Mononuclear cell (primary cell): ENCODE results near the gene FBN2. TPM values are rescaled to one million over a fixed set of nuclear protein-coding genes. Genes with fewer than 3 reads are reported as not detected.

Experiments used
- H3K27me3 ChIP-seq: 2 replicates; pipeline ENCODE4 v1.6.0; 2011; ENCODE audit warnings: low read length, control low read depth; ENCODE audit not compliant: insufficient read depth
- H3K4me1 ChIP-seq: 2 replicates; pipeline ENCODE4 v1.5.1; 2011; ENCODE audit warnings: mild to moderate bottlenecking, low read length, control low read depth; ENCODE audit not compliant: insufficient read depth
- H3K4me3 ChIP-seq: 2 replicates; pipeline ENCODE4 v1.5.1; 2011; ENCODE audit warnings: mild to moderate bottlenecking, low read length, moderate library complexity
- H3K9me3 ChIP-seq: 2 replicates; pipeline ENCODE4 v1.5.1; 2011; ENCODE audit warnings: low read depth, mild to moderate bottlenecking, control low read depth, low read length
- total RNA-seq: library from RNA; depleted of rRNA; stranded (reverse); fragments of >200 nt; gene quantifications from one replicate; pipeline ENCODE4 v1.2.3, GENCODE V29; 2012

FBN2 gene
- total RNA-seq, 1 donor, result 5.1 TPM

- Histone ChIP-seq H3K4me3 (no peak overlapping the region), H3K4me1 (no peaks in the 10 kb centered on the region), H3K27me3 (no peaks in the 10 kb centered on the region), H3K9me3 (no peaks in the 10 kb centered on the region)
Observed at GRCh38 chr5:128353441-128354107, 184.5 kb downstream of the FBN2 start.

GRCh38 chr5:128350705-128351104 is 187.3 kb downstream of the FBN2 start:
- Histone ChIP-seq H3K4me3 (no peak overlapping the region), H3K4me1 (no peaks in the 10 kb centered on the region), H3K9me3 (no peaks in the 10 kb centered on the region), H3K27me3 (no peaks in the 10 kb centered on the region)

- Histone ChIP-seq H3K4me1 (no peaks in the 10 kb centered on the region), H3K4me3 (no peak overlapping the region), H3K9me3 (no peaks in the 10 kb centered on the region), H3K27me3 (no peaks in the 10 kb centered on the region)
Observed at GRCh38 chr5:128349044-128349858, 188.8 kb downstream of the FBN2 start.

GRCh38 chr5:128346038-128346437 is 192.0 kb downstream of the FBN2 start:
- no peaks in the 10 kb centered on the region for H3K27me3 ChIP-seq
- H3K4me3 ChIP-seq, result no peak overlapping the region
- no peaks in the 10 kb centered on the region for H3K9me3 ChIP-seq
- peaks cover 14% of the 10 kb centered on the region for H3K4me1 ChIP-seq

GRCh38 chr5:128345247-128345646 is 192.8 kb downstream of the FBN2 start:
- H3K27me3 ChIP-seq, result no peaks in the 10 kb centered on the region
- H3K4me1 ChIP-seq, result peaks cover 21% of the 10 kb centered on the region
- no peak overlapping the region for H3K4me3 ChIP-seq
- H3K9me3 ChIP-seq, result no peaks in the 10 kb centered on the region

DNA sequence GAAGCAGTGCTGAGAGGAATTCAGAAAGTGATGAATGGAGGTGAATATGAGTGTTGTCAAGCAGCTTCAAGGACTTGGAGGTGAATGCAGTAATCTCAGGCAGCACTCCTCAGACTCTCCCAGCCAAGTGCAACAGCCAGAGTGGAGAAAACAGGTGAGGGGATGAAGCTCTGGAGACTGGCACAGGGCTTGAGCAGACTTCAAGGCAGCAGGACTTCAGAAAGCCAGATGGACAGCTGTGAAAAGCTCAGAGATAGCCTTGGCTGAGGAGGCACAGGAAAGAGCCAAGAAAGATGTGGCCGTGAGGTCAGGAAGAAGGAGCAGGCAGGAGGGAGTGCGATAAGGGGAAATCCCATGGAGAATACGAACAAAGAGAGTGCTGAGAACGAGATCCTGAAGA is 194.9 kb downstream of the FBN2 start:
- no peaks in the 10 kb centered on the region for H3K9me3 ChIP-seq
- H3K4me1 ChIP-seq, result peaks cover 21% of the 10 kb centered on the region
- no peak overlapping the region for H3K4me3 ChIP-seq
- H3K27me3 ChIP-seq, result no peaks in the 10 kb centered on the region

- no peaks in the 10 kb centered on the region for H3K9me3 ChIP-seq
- no peak overlapping the region for H3K4me3 ChIP-seq
- H3K4me1 ChIP-seq, result peaks cover 21% of the 10 kb centered on the region
- H3K27me3 ChIP-seq, result no peaks in the 10 kb centered on the region
Observed at GRCh38 chr5:128341056-128341455, 197.0 kb downstream of the FBN2 start.

- no peaks in the 10 kb centered on the region for H3K27me3 ChIP-seq
- H3K4me3 ChIP-seq, result no peak overlapping the region
- no peaks in the 10 kb centered on the region for H3K9me3 ChIP-seq
- H3K4me1 ChIP-seq, result peaks cover 21% of the 10 kb centered on the region
Observed at GRCh38 chr5:128340648-128341047, 197.4 kb downstream of the FBN2 start.

DNA sequence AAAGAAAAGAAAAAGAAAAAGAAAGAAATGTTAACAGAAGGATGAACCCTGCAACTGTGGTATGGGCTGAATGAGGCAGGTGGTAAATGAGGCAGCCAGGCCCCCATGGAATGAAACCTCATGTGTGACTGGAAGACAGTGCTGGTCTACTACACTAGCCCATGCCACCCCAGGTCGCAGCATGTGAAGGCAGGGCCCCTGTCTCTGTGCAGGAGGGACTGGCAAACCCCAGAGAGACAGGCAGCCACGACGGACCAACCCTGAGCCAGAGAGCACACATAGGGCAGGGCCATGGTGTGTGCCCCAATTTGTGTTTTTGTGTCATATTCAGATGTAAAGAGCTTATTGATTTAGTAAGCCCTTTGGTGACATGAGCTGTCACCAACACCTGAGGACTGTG is 198.5 kb downstream of the FBN2 start:
- Histone ChIP-seq H3K9me3 (no peaks in the 10 kb centered on the region), H3K27me3 (no peaks in the 10 kb centered on the region), H3K4me3 (no peak overlapping the region), H3K4me1 (peaks cover 21% of the 10 kb centered on the region)

DNA sequence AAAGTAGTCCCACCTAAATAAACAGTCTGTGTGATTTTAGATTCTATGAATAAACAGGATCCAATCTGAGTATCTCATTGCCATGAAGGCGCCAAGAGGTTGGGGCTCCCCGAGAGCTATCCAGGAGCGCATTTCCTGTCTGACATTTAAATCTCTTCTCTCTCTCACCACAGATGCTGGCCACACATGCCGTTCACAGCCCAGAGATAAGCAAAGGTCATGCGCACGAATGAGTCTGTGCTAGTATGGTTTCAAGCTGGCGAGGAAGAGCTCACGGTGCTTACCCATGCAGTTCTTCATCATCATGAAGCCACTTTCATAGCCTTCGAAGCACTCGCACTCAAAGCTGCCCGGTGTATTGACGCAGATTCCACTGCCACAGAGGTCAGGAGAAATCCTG is 199.4 kb downstream of the FBN2 start:
- Histone ChIP-seq H3K27me3 (no peaks in the 10 kb centered on the region), H3K4me3 (no peak overlapping the region)

DNA sequence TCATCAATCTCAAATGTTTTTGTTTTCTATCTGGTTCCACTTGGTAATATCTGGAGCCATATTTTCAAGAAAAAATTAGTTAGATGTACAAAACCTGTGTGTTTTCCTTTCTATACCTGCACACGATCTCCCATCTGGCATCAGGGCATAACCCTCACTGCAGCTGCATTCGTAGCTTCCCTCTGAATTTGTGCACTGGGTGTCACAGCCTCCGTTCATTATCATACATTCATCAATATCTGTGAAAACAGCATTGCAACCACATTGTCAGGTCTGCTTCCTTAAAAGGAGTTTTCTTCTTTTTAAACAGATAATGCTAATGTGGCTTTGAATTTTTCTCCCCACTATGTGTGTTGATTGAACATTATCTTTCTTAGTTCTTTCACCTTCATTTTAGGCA is 202.7 kb downstream of the FBN2 start:
- Histone ChIP-seq H3K9me3 (no peaks in the 10 kb centered on the region), H3K27me3 (no peaks in the 10 kb centered on the region), H3K4me1 (peaks cover under 1% of the 10 kb centered on the region), H3K4me3 (no peak overlapping the region)

More for the DNA sequence above, 199.4 kb downstream of the FBN2 start:
- Histone ChIP-seq H3K9me3 (no peaks in the 10 kb centered on the region), H3K4me1 (peaks cover 21% of the 10 kb centered on the region)

- no peaks in the 10 kb centered on the region for H3K4me1 ChIP-seq
- H3K27me3 ChIP-seq, result no peaks in the 10 kb centered on the region
Observed at GRCh38 chr5:128334010-128334716, 203.9 kb downstream of the FBN2 start.

GRCh38 chr5:128331261-128331660 is 206.8 kb downstream of the FBN2 start:
- Histone ChIP-seq H3K4me1 (no peaks in the 10 kb centered on the region), H3K4me3 (no peak overlapping the region), H3K9me3 (no peaks in the 10 kb centered on the region), H3K27me3 (no peaks in the 10 kb centered on the region)

More at GRCh38 chr5:128334010-128334716, 203.9 kb downstream of the FBN2 start:
- H3K9me3 ChIP-seq, result no peaks in the 10 kb centered on the region
- H3K4me3 ChIP-seq, result no peak overlapping the region

- H3K9me3 ChIP-seq, result no peaks in the 10 kb centered on the region
- no peak overlapping the region for H3K4me3 ChIP-seq
- H3K27me3 ChIP-seq, result no peaks in the 10 kb centered on the region
- no peaks in the 10 kb centered on the region for H3K4me1 ChIP-seq
Observed at GRCh38 chr5:128329386-128329939, 208.6 kb downstream of the FBN2 start.

DNA sequence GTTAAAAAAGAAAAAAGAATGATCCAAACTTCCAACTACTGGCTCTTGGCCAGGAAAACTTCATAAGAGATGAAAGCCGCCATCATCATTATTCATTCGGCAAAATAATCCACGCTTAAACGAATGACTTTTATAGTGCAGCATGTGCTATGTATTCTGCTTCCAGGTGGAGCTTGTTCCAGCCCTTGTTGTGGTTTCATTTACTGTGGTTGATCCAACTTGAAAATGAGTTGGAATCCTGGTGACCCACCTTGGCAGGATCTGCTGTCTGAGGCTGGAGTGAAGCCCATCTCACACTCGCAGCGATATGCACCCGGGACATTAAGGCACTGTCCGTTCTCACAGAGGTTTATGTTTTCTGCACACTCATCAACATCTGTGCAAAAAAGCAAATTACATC is 209.6 kb downstream of the FBN2 start:
- Histone ChIP-seq H3K4me3 (no peak overlapping the region), H3K4me1 (no peaks in the 10 kb centered on the region), H3K27me3 (no peaks in the 10 kb centered on the region), H3K9me3 (no peaks in the 10 kb centered on the region)
